OCI-LY3 (cell line): ENCODE results near the gene ARMH2.

ENCODE experiments used
- EZH2phosphoT487 ChIP-seq: fragments of 200-600 bp; shearing (Covaris generic); IDR thresholded peaks from 2 replicates; pipeline ENCODE4 v1.6.1; 2018; ENCODE audit warnings: antibody characterized with exemption, mixed run types, low read depth
- TF ChIP-seq, protein P1 (sequence below): fragments of 200-600, 300-600 bp; sonication (generic); IDR thresholded peaks from 2 replicates; pipeline ENCODE4 v1.5.1; 2014; ENCODE audit warnings: antibody characterized with exemption, low read length, low read depth

DNA sequence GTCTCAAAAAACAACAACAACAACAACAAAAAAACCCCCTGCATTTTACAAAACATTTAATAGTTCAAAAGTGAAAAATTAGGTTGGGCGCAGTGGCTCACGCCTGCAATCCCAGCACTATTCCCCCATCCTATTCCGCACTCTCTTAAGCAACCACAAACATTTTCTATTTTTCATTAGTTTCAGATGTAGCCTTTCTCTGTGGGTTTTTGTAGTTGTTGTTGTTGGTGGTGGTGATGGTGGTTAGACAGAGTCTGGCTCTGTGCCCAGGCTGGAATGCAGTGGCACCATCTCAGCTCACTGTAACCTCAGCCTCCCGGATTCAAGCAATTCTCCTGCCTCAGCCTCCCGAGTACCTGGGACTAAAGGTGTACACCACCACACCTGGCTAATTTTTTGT is 30.4 kb downstream of the ARMH2 start:
- TF ChIP-seq, protein P1, sequence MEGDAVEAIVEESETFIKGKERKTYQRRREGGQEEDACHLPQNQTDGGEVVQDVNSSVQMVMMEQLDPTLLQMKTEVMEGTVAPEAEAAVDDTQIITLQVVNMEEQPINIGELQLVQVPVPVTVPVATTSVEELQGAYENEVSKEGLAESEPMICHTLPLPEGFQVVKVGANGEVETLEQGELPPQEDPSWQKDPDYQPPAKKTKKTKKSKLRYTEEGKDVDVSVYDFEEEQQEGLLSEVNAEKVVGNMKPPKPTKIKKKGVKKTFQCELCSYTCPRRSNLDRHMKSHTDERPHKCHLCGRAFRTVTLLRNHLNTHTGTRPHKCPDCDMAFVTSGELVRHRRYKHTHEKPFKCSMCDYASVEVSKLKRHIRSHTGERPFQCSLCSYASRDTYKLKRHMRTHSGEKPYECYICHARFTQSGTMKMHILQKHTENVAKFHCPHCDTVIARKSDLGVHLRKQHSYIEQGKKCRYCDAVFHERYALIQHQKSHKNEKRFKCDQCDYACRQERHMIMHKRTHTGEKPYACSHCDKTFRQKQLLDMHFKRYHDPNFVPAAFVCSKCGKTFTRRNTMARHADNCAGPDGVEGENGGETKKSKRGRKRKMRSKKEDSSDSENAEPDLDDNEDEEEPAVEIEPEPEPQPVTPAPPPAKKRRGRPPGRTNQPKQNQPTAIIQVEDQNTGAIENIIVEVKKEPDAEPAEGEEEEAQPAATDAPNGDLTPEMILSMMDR: no peak
- no peak for TF ChIP-seq EZH2phosphoT487
